WTC11 (cell line): ENCODE data around the gene DONSON. TPM values are rescaled to one million over a fixed set of nuclear protein-coding genes. Genes with fewer than 3 reads are reported as not detected.
A peak's percentile ranks its signal among the peaks of the same experiment; 100 is the strongest.

Experiments used
- ARID4B ChIP-seq: sonication (generic); formaldehyde crosslinking; IDR thresholded peaks from 2 replicates; pipeline ENCODE4 v1.8.0; 2023; ENCODE audit warnings: missing genetic modification reagents, mild to moderate bottlenecking, borderline replicate concordance
- ATF1 ChIP-seq: sonication (generic); formaldehyde crosslinking; IDR thresholded peaks from 2 replicates; pipeline ENCODE4 v1.8.1; 2023; ENCODE audit warnings: mild to moderate bottlenecking, moderate library complexity, missing genetic modification reagents
- CBFB ChIP-seq: sonication (generic); formaldehyde crosslinking; IDR thresholded peaks from 2 replicates; pipeline ENCODE4 v1.8.1; 2022; ENCODE audit warnings: mild to moderate bottlenecking, low read depth, missing genetic modification reagents
- CREM ChIP-seq: sonication (generic); formaldehyde crosslinking; IDR thresholded peaks from 2 replicates; pipeline ENCODE4 v1.8.1; 2022; ENCODE audit warnings: mild to moderate bottlenecking, missing genetic modification reagents, moderate library complexity
- E2F5 ChIP-seq: sonication (generic); formaldehyde crosslinking; IDR thresholded peaks from 2 replicates; pipeline ENCODE4 v1.8.1; 2022; ENCODE audit warnings: mild to moderate bottlenecking, moderate library complexity, missing genetic modification reagents
- ESRRA ChIP-seq: sonication (generic); formaldehyde crosslinking; IDR thresholded peaks from 2 replicates; pipeline ENCODE4 v1.8.1; 2022; ENCODE audit warnings: mild to moderate bottlenecking, missing genetic modification reagents, borderline replicate concordance
- FOXK1 ChIP-seq: sonication (generic); formaldehyde crosslinking; IDR thresholded peaks from 2 replicates; pipeline ENCODE4 v1.8.0; 2022; ENCODE audit warnings: mild to moderate bottlenecking, moderate library complexity, missing genetic modification reagents
- GABPB1 ChIP-seq: sonication (generic); formaldehyde crosslinking; IDR thresholded peaks from 2 replicates; pipeline ENCODE4 v1.8.1; 2023; ENCODE audit warnings: mild to moderate bottlenecking, missing genetic modification reagents
- GRHL2 ChIP-seq: fragments of 250-450 bp; sonication (Bioruptor Pico); IDR thresholded peaks from 2 replicates; pipeline ENCODE4 v1.8.0; 2022; ENCODE audit warnings: mild to moderate bottlenecking, moderate library complexity; ENCODE audit not compliant: insufficient replicate concordance, severe bottlenecking
- IRF1 ChIP-seq: sonication (generic); formaldehyde crosslinking; IDR thresholded peaks from 2 replicates; pipeline ENCODE4 v1.8.0; 2023; ENCODE audit warnings: missing genetic modification reagents
- MYBL2 ChIP-seq: sonication (generic); formaldehyde crosslinking; IDR thresholded peaks from 2 replicates; pipeline ENCODE4 v1.8.1; 2023; ENCODE audit warnings: mild to moderate bottlenecking, moderate library complexity, missing genetic modification reagents
- NFATC4 ChIP-seq: fragments of 250-450 bp; sonication (Bioruptor Pico); IDR thresholded peaks from 2 replicates; pipeline ENCODE4 v1.9.0; 2021; ENCODE audit warnings: mild to moderate bottlenecking
- PREB ChIP-seq: sonication (generic); formaldehyde crosslinking; IDR thresholded peaks from 2 replicates; pipeline ENCODE4 v1.8.1; 2022; ENCODE audit warnings: mild to moderate bottlenecking, missing genetic modification reagents, moderate library complexity, borderline replicate concordance
- SMAD3 ChIP-seq: sonication (generic); formaldehyde crosslinking; IDR thresholded peaks from 2 replicates; pipeline ENCODE4 v1.8.0; 2022; ENCODE audit warnings: missing genetic modification reagents, mild to moderate bottlenecking, borderline replicate concordance
- SP1 ChIP-seq: sonication (generic); formaldehyde crosslinking; conservative IDR thresholded peaks from 2 replicates; pipeline ENCODE4 v1.8.1; 2022; ENCODE audit warnings: missing genetic modification reagents
- STAT6 ChIP-seq: sonication (generic); formaldehyde crosslinking; conservative IDR thresholded peaks from 2 replicates; pipeline ENCODE4 v1.8.1; 2023; ENCODE audit warnings: mild to moderate bottlenecking, low read depth, missing genetic modification reagents, moderate library complexity
- TEAD1 ChIP-seq: sonication (generic); formaldehyde crosslinking; IDR thresholded peaks from 2 replicates; pipeline ENCODE4 v1.8.0; 2022; ENCODE audit warnings: mild to moderate bottlenecking, missing genetic modification reagents
- TP53 ChIP-seq: sonication (generic); formaldehyde crosslinking; IDR thresholded peaks from 2 replicates; pipeline ENCODE4 v1.8.1; 2023; ENCODE audit warnings: mild to moderate bottlenecking, missing genetic modification reagents
- ZBTB21 ChIP-seq: sonication (generic); formaldehyde crosslinking; IDR thresholded peaks from 2 replicates; pipeline ENCODE4 v1.8.1; 2023; ENCODE audit warnings: mild to moderate bottlenecking, missing genetic modification reagents, borderline replicate concordance
- ZNF219 ChIP-seq: sonication (generic); formaldehyde crosslinking; IDR thresholded peaks from 2 replicates; pipeline ENCODE4 v1.8.0; 2023; ENCODE audit warnings: missing genetic modification reagents, mild to moderate bottlenecking, borderline replicate concordance
- ZNF263 ChIP-seq: sonication (generic); formaldehyde crosslinking; IDR thresholded peaks from 2 replicates; pipeline ENCODE4 v1.8.1; 2022; ENCODE audit warnings: low read depth, mild to moderate bottlenecking, moderate library complexity, missing genetic modification reagents
- total RNA-seq: library from RNA; stranded (reverse); gene quantifications from 3 replicates; pipeline ENCODE4 v1.2.3, GENCODE V29; 2021

The DONSON gene
- total RNA-seq, 1 experiment from 2014 or later: 32.2 TPM

DNA sequence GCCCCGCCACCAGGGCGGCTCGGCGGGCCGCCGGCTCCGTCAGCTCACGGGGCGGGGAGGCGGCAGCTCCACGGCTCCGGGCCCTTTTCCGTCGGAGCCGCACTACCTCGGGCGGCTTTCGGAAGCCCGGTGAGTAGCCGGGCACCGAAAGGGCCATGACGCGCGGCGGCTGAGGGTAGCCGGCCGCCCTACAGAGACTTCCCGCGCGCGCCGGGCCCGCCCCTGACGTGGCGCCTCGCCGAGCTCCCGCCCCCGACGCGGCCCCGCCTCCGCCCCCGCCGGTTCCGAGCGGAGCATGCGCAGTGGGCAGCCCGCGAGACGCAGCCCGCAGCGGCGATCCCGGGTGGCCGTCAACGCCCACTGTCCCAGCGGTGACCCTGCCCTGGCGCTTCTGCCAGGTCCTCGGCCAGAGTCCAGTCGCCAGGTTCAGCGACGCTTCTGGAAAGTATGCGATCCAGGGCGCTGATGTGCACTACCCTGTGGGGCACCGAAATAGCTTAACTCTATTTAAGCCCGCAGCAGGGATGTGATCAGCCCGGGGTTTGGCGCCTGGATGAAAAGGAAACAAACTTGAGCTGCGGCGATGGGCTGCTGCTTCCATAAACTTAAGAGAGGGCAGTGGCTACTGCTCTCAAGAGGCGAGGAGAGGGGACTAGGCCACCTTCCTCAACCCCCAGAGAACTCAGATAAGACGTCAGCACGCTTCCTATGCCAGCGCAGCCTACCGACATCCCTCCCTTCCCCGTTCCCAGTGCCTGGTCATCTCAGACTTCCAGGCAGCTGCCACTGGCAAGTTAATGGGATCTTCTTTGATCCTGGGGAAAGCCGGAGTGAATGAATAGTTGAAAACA lies at the start of gene DONSON (continued):
- TF ChIP-seq ESRRA (CRISPR knock-in tag) (0 out of 2 replicates have a peak, but pooled peaks have one; percentile 37), TEAD1 (CRISPR knock-in tag) (0 out of 2 replicates have a peak, but pooled peaks have one; percentile 31), ARID4B (CRISPR knock-in tag) (no peak), ZBTB21 (CRISPR knock-in tag) (no peak), NFATC4 (no peak), IRF1 (CRISPR knock-in tag) (no peak), TP53 (peak; percentile 64; the same call in 1 of the 2 replicates), GRHL2 (CRISPR knock-in tag) (no peak), PREB (CRISPR knock-in tag) (no peak), SP1 (CRISPR knock-in tag) (peak; percentile 79), E2F5 (CRISPR knock-in tag) (peak; percentile 94), ATF1 (CRISPR knock-in tag) (no peak), CREM (CRISPR knock-in tag) (0 out of 2 replicates have a peak, but pooled peaks have one; percentile 40), ZNF219 (CRISPR knock-in tag) (no peak; the same call in 1 of the 2 replicates), CBFB (CRISPR knock-in tag) (no peak), GABPB1 (CRISPR knock-in tag) (no peak), SMAD3 (0 out of 2 replicates have a peak, but pooled peaks have one; percentile 46), MYBL2 (CRISPR knock-in tag) (no peak), STAT6 (CRISPR knock-in tag) (no peak), ZNF263 (CRISPR knock-in tag) (no peak), FOXK1 (peak; percentile 61; the same call in 1 of the 2 replicates)
